Measurements from ENCODE around the gene NPRL2.

- TF ChIP-seq, protein P1, sequence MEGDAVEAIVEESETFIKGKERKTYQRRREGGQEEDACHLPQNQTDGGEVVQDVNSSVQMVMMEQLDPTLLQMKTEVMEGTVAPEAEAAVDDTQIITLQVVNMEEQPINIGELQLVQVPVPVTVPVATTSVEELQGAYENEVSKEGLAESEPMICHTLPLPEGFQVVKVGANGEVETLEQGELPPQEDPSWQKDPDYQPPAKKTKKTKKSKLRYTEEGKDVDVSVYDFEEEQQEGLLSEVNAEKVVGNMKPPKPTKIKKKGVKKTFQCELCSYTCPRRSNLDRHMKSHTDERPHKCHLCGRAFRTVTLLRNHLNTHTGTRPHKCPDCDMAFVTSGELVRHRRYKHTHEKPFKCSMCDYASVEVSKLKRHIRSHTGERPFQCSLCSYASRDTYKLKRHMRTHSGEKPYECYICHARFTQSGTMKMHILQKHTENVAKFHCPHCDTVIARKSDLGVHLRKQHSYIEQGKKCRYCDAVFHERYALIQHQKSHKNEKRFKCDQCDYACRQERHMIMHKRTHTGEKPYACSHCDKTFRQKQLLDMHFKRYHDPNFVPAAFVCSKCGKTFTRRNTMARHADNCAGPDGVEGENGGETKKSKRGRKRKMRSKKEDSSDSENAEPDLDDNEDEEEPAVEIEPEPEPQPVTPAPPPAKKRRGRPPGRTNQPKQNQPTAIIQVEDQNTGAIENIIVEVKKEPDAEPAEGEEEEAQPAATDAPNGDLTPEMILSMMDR (IDR thresholded peaks at IDR 0.05) = no peak
- TF ChIP-seq POLR2A (IDR thresholded peaks at IDR 0.05) = no peak
These were observed 20.0 kb upstream of the NPRL2 start for GRCh38 chr3:50370594-50370993.

Measured in body of pancreas (tissue), 4 donors.